Ectodermal cell (in vitro differentiated cells): ENCODE results near the gene RAP1A.
"Not testable (repeated sequence)": the region's sequence is repeated elsewhere in the genome, so short reads cannot be mapped to it uniquely, and the experiment has no call there.

Source experiments
- H3K27ac ChIP-seq: 2 replicates; pipeline ENCODE4 v1.7.0; 2013; ENCODE audit warnings: mild to moderate bottlenecking, low read depth, low read length; ENCODE audit not compliant: insufficient read depth, poor library complexity, severe bottlenecking
- H3K27me3 ChIP-seq: 2 replicates; pipeline ENCODE4 v1.7.0; 2013; ENCODE audit warnings: mild to moderate bottlenecking, low read length; ENCODE audit not compliant: insufficient read depth, control insufficient read depth, poor library complexity, severe bottlenecking
- H3K36me3 ChIP-seq: one replicate; pipeline ENCODE4 v1.7.0; 2013; ENCODE audit warnings: low read length; ENCODE audit not compliant: control insufficient read depth, insufficient read depth
- H3K4me1 ChIP-seq: one replicate; pipeline ENCODE4 v1.7.0; 2013; ENCODE audit warnings: low read length; ENCODE audit not compliant: control insufficient read depth, insufficient read depth
- H3K4me3 ChIP-seq: 2 replicates; pipeline ENCODE4 v1.7.0; 2013; ENCODE audit warnings: low read depth, low read length, control low read depth; ENCODE audit not compliant: insufficient read depth
- H3K9me3 ChIP-seq: 2 replicates; pipeline ENCODE4 v1.7.0; 2013; ENCODE audit warnings: mild to moderate bottlenecking, low read length, moderate library complexity; ENCODE audit not compliant: control insufficient read depth
- WGBS, 2 experiments: methylation state at CpG; one replicate each; pipeline ENCODE4 v1.1.7; 2013; ENCODE audit warnings: missing lambda C conversion rate in 2 of 2; 5-methylcytosine and 5-hydroxymethylcytosine counted together

The RAP1A gene

DNA sequence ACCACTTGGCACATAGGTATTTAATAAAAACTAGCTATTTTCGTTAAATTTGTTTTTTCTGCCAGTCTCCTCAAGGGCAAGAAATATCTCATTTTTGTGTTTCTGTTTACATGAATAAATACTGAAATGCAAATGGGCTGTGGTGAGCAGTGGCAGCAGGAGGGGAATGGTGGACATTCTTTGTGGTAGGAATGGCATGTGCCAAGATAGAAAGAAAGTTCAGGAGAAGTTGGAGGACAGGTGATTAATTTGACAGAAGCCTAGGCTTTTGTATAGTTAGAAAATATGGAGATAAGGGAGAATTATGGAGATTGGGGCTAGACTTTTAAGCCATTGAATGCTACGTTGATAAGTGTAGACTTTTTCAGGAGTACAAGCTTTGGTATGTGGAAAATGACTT is 8.6 kb downstream of the RAP1A start:
- Histone ChIP-seq H3K4me3 (no peak overlapping the region), H3K27ac (no peak overlapping the region), H3K36me3 (no peaks in the 10 kb centered on the region), H3K9me3 (no peaks in the 10 kb centered on the region), H3K27me3 (no peaks in the 10 kb centered on the region), H3K4me1 (no peaks in the 10 kb centered on the region)
- 95 to 100% methylated on average over 1 of the region's 2 CpGs for WGBS, 2 experiments

DNA sequence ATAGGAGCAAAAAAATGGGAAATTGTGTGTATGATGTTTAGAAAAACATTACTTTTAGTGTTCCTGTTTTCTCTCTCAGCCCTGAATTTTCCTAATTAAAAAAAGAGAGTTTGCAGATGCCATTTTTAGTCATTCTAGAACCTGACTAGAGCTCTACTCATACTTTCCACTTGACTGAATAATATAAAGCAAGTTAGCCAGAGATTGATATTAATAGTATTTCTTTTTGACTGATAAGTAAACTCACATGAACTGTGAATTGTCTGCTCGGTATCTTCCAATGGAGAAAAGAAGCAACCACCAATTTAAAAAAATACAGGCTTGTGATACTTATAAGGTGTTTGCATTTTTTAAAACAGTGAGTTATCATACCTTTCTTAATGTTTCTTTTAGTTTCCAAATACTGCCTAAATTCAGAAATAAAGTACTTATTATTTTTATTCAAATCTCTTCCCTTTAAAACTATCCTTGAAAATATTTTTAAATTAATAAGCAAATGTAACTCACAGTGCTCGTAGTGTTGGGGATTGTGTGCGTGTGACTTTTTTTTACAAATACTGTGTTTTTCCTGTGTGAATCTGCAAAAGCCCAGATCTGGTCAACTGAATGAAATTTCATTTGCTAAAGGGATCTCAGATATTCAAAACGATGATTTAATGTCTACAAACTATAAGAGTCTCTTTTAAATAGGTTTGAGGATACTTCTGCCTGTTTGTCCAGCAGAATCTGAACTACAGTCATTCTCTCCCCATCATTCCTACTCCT is 9.8 kb downstream of the RAP1A start:
- no peaks in the 10 kb centered on the region for H3K36me3 ChIP-seq
- WGBS, 2 experiments = 99 to 100% methylated on average over 2 to 3 of the region's 4 CpGs
- no peaks in the 10 kb centered on the region for H3K9me3 ChIP-seq
- H3K4me1 ChIP-seq = no peaks in the 10 kb centered on the region
- no peaks in the 10 kb centered on the region for H3K27me3 ChIP-seq
- no peak overlapping the region for H3K27ac ChIP-seq
- H3K4me3 ChIP-seq = no peak overlapping the region

- Histone ChIP-seq H3K9me3 (no peaks in the 10 kb centered on the region), H3K4me3 (no peak overlapping the region), H3K4me1 (no peaks in the 10 kb centered on the region), H3K27ac (no peak overlapping the region), H3K27me3 (no peaks in the 10 kb centered on the region), H3K36me3 (no peaks in the 10 kb centered on the region)
- WGBS, 2 experiments = 96 to 100% methylated on average over 2 of the region's 2 CpGs
Measured at GRCh38 chr1:111630567-111630966, 11.0 kb downstream of the RAP1A start.

GRCh38 chr1:111631502-111631901 is 11.9 kb downstream of the RAP1A start:
- WGBS, 2 experiments = 92% methylated on average over 2 of the region's 2 CpGs; no CpG with 5 or more reads in 1 of the 2 experiments
- Histone ChIP-seq H3K4me1 (no peaks in the 10 kb centered on the region), H3K4me3 (no peak overlapping the region), H3K36me3 (no peaks in the 10 kb centered on the region), H3K9me3 (no peaks in the 10 kb centered on the region), H3K27ac (no peak overlapping the region), H3K27me3 (no peaks in the 10 kb centered on the region)

DNA sequence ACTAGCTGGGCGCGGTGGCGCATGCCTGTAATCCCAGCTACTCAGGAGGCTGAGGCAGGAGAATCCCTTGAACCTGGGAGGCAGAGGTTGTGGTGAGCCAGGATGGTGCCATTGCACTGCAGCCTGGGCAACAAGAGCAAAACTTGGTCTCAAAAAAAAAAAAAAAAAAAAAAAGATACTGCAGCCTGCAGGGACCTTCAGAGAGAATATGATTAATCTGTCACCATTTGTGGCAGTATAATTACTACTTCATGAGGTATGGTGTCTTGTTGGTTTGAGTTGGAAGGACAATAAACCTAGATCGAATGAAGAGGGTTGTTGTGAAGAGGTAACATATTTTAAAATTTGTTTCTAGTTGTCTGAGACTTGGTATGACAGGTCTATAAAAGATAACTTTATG is 13.2 kb downstream of the RAP1A start:
- not testable (repeated sequence) for H3K9me3 ChIP-seq, H3K36me3 ChIP-seq, H3K27me3 ChIP-seq, H3K27ac ChIP-seq, H3K4me3 ChIP-seq, H3K4me1 ChIP-seq
- WGBS, 2 experiments = 96 to 99% methylated on average over 4 of the region's 4 CpGs

GRCh38 chr1:111633736-111634247 is 14.2 kb downstream of the RAP1A start:
- Histone ChIP-seq H3K36me3 (no peaks in the 10 kb centered on the region), H3K4me3 (no peak overlapping the region), H3K27me3 (no peaks in the 10 kb centered on the region), H3K27ac (no peak overlapping the region), H3K4me1 (no peaks in the 10 kb centered on the region), H3K9me3 (no peaks in the 10 kb centered on the region)
- WGBS, 2 experiments = 94 to 100% methylated on average over 1 of the region's 1 CpG

DNA sequence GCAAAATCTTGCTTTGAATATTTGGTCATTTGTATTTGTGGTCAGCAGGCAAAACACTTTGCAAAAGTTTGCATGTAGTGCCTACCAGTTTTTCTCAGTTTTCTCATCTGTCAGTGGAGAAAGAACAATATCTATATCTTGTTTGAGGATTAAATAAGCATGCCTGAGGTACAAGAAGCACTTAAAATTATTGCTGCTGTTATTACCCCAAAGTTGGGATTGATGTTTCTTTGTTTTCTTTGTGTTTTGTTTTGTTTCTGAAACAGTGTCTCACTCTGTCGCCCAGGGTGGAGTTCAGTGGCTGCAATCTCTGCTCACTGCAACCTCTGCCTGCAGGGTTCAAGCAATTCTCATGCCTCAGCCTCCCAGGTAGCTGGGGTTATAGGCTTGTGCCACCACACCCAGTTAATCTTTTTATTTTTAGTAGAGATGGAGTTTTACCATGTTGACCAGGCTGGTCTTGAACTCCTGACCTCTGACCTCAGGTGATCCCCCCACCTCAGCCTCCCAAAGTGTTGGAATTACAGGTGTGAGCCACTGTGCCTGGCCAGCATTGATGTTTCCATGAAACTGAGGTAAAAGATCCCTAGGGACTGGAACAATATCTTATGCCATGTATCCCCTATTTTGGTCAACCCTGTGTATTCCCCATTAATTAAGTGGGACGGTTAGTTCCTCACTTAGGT is 15.9 kb downstream of the RAP1A start:
- Histone ChIP-seq H3K4me1 (no peaks in the 10 kb centered on the region), H3K36me3 (no peaks in the 10 kb centered on the region), H3K4me3 (no peak overlapping the region), H3K9me3 (no peaks in the 10 kb centered on the region), H3K27me3 (no peaks in the 10 kb centered on the region), H3K27ac (no peak overlapping the region)
- 89 to 98% methylated on average over 1 to 2 of the region's 2 CpGs for whole genome bisulfite sequencing, 2 experiments

DNA sequence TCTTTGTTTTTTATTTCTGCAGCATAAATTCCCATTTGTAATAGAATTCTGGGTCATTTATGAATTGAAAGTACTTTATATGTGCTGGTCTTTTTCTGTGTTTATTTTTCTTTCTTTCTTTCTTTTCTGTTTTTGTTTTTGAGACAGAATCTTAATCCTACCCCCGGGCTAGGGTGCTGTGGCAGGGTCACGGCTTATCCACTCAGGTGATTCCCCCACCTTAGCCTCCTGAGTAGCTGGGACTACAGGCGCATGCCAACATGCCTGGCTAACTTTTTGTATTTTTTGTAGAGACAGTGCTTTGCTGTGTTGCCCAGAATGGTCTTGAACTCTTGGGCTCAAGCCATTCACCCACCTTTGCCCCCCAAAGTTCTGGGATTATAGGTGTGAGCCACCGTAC is 18.7 kb downstream of the RAP1A start:
- Histone ChIP-seq H3K27ac (no peak overlapping the region), H3K36me3 (no peaks in the 10 kb centered on the region), H3K4me3 (no peak overlapping the region), H3K9me3 (peaks cover under 1% of the 10 kb centered on the region), H3K4me1 (no peaks in the 10 kb centered on the region), H3K27me3 (no peaks in the 10 kb centered on the region)
- WGBS, 2 experiments = 89 to 95% methylated on average over 4 of the region's 4 CpGs

- 81 to 84% methylated on average over 3 of the region's 3 CpGs for WGBS, 2 experiments
- no peaks in the 10 kb centered on the region for H3K36me3 ChIP-seq
- H3K9me3 ChIP-seq = peaks cover 2% of the 10 kb centered on the region
- no peaks in the 10 kb centered on the region for H3K4me1 ChIP-seq
- no peak overlapping the region for H3K27ac ChIP-seq
- H3K4me3 ChIP-seq = no peak overlapping the region
- no peaks in the 10 kb centered on the region for H3K27me3 ChIP-seq
Measured at GRCh38 chr1:111639602-111640198, 20.1 kb downstream of the RAP1A start.

- Histone ChIP-seq H3K27ac (no peak overlapping the region), H3K4me3 (no peak overlapping the region), H3K36me3 (no peaks in the 10 kb centered on the region), H3K27me3 (no peaks in the 10 kb centered on the region), H3K9me3 (peaks cover 2% of the 10 kb centered on the region), H3K4me1 (no peaks in the 10 kb centered on the region)
- WGBS, 2 experiments = 94 to 95% methylated on average over 2 of the region's 2 CpGs
Measured at GRCh38 chr1:111643097-111643496, 23.5 kb downstream of the RAP1A start.
